HG03175 (cell line): ENCODE results near the gene PDZD2.
"Not testable (repeated sequence)": the region's sequence is repeated elsewhere in the genome, so short reads cannot be mapped to it uniquely, and the experiment has no call there.

Experiments
- ATAC-seq: cut with Tn5 transposase; IDR thresholded peaks from one replicate; pipeline ENCODE4 v1.9.1; 2021; ENCODE audit warnings: mild to moderate bottlenecking, moderate library complexity; ENCODE audit not compliant: unreplicated experiment

The PDZD2 gene

GRCh38 chr5:32118922-32119321, 480.0 kb downstream of the PDZD2 start:
- ATAC-seq: not testable (repeated sequence)

GRCh38 chr5:32123058-32123805, 484.3 kb downstream of the PDZD2 start:
- ATAC-seq: no peak

- ATAC-seq: no peak
Measured at GRCh38 chr5:32123889-32124676, 485.2 kb downstream of the PDZD2 start.

- no peak for ATAC-seq
Measured at GRCh38 chr5:32126691-32127090, 487.8 kb downstream of the PDZD2 start.

- no peak for ATAC-seq
Measured at GRCh38 chr5:32127711-32128110, 488.8 kb downstream of the PDZD2 start.

- ATAC-seq: no peak
Measured at GRCh38 chr5:32129074-32129598, 490.2 kb downstream of the PDZD2 start.

GRCh38 chr5:32130865-32131264, 491.9 kb downstream of the PDZD2 start:
- no peak for ATAC-seq

GRCh38 chr5:32131604-32132003, 492.7 kb downstream of the PDZD2 start:
- no peak for ATAC-seq

GRCh38 chr5:32132757-32133156, 493.8 kb downstream of the PDZD2 start:
- no peak for ATAC-seq

- ATAC-seq: no peak
Measured at GRCh38 chr5:32135086-32135485, 496.2 kb downstream of the PDZD2 start.

- no peak for ATAC-seq
Measured at GRCh38 chr5:32136342-32136741, 497.4 kb downstream of the PDZD2 start.

- ATAC-seq: no peak
Measured at GRCh38 chr5:32138839-32139493, 500.0 kb downstream of the PDZD2 start.

GRCh38 chr5:32143617-32144377, 504.9 kb downstream of the PDZD2 start:
- no peak for ATAC-seq

GRCh38 chr5:32144378-32145207, 505.7 kb downstream of the PDZD2 start:
- no peak for ATAC-seq

GRCh38 chr5:32145378-32145777, 506.4 kb downstream of the PDZD2 start:
- no peak for ATAC-seq

- ATAC-seq: no peak
Measured at GRCh38 chr5:32147236-32147635, 508.3 kb downstream of the PDZD2 start.

GRCh38 chr5:32147959-32148358, 509.0 kb downstream of the PDZD2 start:
- no peak for ATAC-seq

GRCh38 chr5:32150366-32150765, 511.4 kb downstream of the PDZD2 start:
- no peak for ATAC-seq

- no peak for ATAC-seq
Measured at GRCh38 chr5:32151198-32151597, 512.3 kb downstream of the PDZD2 start.

GRCh38 chr5:32153723-32154122, 514.8 kb downstream of the PDZD2 start:
- no peak for ATAC-seq
